ENCODE results near the gene ZBTB43. TPM values are rescaled to one million over a fixed set of nuclear protein-coding genes. Genes with fewer than 3 reads are reported as not detected.

The ZBTB43 gene
- total RNA-seq, 1 donor = 18.1 TPM

GRCh38 chr9:126880947-126881332 is 76.1 kb downstream of the ZBTB43 start:
- no peak overlapping the region for H3K4me3 ChIP-seq (ENCODE audit: insufficient read depth, low read length)
- H3K4me1 ChIP-seq (ENCODE audit: insufficient read depth, low read length) = no peaks in the 10 kb centered on the region
- H3K9me3 ChIP-seq (ENCODE audit: low read depth, low read length) = no peaks in the 10 kb centered on the region
- no peak overlapping the region for H3K4me2 ChIP-seq (ENCODE audit: insufficient read depth, low read length)
- no peak overlapping the region for H2AFZ ChIP-seq (ENCODE audit: low read length)
- DNase-seq (ENCODE audit: insufficient read length, low spot score, missing footprints) = peak; percentile 82
- TF ChIP-seq, protein P1, sequence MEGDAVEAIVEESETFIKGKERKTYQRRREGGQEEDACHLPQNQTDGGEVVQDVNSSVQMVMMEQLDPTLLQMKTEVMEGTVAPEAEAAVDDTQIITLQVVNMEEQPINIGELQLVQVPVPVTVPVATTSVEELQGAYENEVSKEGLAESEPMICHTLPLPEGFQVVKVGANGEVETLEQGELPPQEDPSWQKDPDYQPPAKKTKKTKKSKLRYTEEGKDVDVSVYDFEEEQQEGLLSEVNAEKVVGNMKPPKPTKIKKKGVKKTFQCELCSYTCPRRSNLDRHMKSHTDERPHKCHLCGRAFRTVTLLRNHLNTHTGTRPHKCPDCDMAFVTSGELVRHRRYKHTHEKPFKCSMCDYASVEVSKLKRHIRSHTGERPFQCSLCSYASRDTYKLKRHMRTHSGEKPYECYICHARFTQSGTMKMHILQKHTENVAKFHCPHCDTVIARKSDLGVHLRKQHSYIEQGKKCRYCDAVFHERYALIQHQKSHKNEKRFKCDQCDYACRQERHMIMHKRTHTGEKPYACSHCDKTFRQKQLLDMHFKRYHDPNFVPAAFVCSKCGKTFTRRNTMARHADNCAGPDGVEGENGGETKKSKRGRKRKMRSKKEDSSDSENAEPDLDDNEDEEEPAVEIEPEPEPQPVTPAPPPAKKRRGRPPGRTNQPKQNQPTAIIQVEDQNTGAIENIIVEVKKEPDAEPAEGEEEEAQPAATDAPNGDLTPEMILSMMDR (IDR thresholded peaks at IDR 0.05; ENCODE audit: extremely low read depth, low read depth, low read length) = no peak
- H4K20me1 ChIP-seq (ENCODE audit: insufficient read depth, low read length) = peaks cover 14% of the 10 kb centered on the region
- peaks cover 58% of the 10 kb centered on the region for H3K79me2 ChIP-seq (ENCODE audit: insufficient read depth, low read length)
- no peaks in the 10 kb centered on the region for H3K27me3 ChIP-seq (ENCODE audit: insufficient read depth, low read length)
- H3K27ac ChIP-seq (ENCODE audit: low read depth, low read length) = no peak overlapping the region
- peaks cover 29% of the 10 kb centered on the region for H3K36me3 ChIP-seq (ENCODE audit: insufficient read depth, low read length)

- Histone ChIP-seq H2AFZ (ENCODE audit: low read length) (no peak overlapping the region), H3K4me1 (ENCODE audit: insufficient read depth, low read length) (no peaks in the 10 kb centered on the region), H3K4me3 (ENCODE audit: insufficient read depth, low read length) (no peak overlapping the region), H3K79me2 (ENCODE audit: insufficient read depth, low read length) (peaks cover 44% of the 10 kb centered on the region), H3K9me3 (ENCODE audit: low read depth, low read length) (no peaks in the 10 kb centered on the region), H3K4me2 (ENCODE audit: insufficient read depth, low read length) (no peak overlapping the region), H4K20me1 (ENCODE audit: insufficient read depth, low read length) (peaks cover 14% of the 10 kb centered on the region), H3K27ac (ENCODE audit: low read depth, low read length) (no peak overlapping the region), H3K36me3 (ENCODE audit: insufficient read depth, low read length) (peaks cover 29% of the 10 kb centered on the region), H3K27me3 (ENCODE audit: insufficient read depth, low read length) (no peaks in the 10 kb centered on the region)
- DNase-seq (ENCODE audit: insufficient read length, low spot score, missing footprints) = no peak
- TF ChIP-seq, protein P1 (IDR thresholded peaks at IDR 0.05; ENCODE audit: extremely low read depth, low read depth, low read length) = no peak
Observed at GRCh38 chr9:126882746-126883145, 77.9 kb downstream of the ZBTB43 start.

- no peaks in the 10 kb centered on the region for H3K9me3 ChIP-seq (ENCODE audit: low read depth, low read length)
- peaks cover 41% of the 10 kb centered on the region for H3K79me2 ChIP-seq (ENCODE audit: insufficient read depth, low read length)
- no peaks in the 10 kb centered on the region for H3K4me1 ChIP-seq (ENCODE audit: insufficient read depth, low read length)
- no peak overlapping the region for H3K4me2 ChIP-seq (ENCODE audit: insufficient read depth, low read length)
- no peak overlapping the region for H2AFZ ChIP-seq (ENCODE audit: low read length)
- DNase-seq (ENCODE audit: insufficient read length, low spot score, missing footprints) = no peak
- H3K27me3 ChIP-seq (ENCODE audit: insufficient read depth, low read length) = no peaks in the 10 kb centered on the region
- H3K36me3 ChIP-seq (ENCODE audit: insufficient read depth, low read length) = peaks cover 29% of the 10 kb centered on the region
- TF ChIP-seq, protein P1 (IDR thresholded peaks at IDR 0.05; ENCODE audit: extremely low read depth, low read depth, low read length) = no peak
- H4K20me1 ChIP-seq (ENCODE audit: insufficient read depth, low read length) = peaks cover 14% of the 10 kb centered on the region
- H3K4me3 ChIP-seq (ENCODE audit: insufficient read depth, low read length) = no peak overlapping the region
- no peak overlapping the region for H3K27ac ChIP-seq (ENCODE audit: low read depth, low read length)
Observed at GRCh38 chr9:126883636-126884035, 78.8 kb downstream of the ZBTB43 start.

- TF ChIP-seq, protein P1 (IDR thresholded peaks at IDR 0.05; ENCODE audit: extremely low read depth, low read depth, low read length) = no peak
- DNase-seq (ENCODE audit: insufficient read length, low spot score, missing footprints) = no peak
Observed at GRCh38 chr9:126885131-126885641, 80.3 kb downstream of the ZBTB43 start.

More at GRCh38 chr9:126885131-126885641, 80.3 kb downstream of the ZBTB43 start:
- Histone ChIP-seq H3K27me3 (ENCODE audit: insufficient read depth, low read length) (no peaks in the 10 kb centered on the region), H3K4me1 (ENCODE audit: insufficient read depth, low read length) (no peaks in the 10 kb centered on the region), H3K36me3 (ENCODE audit: insufficient read depth, low read length) (peaks cover 18% of the 10 kb centered on the region), H4K20me1 (ENCODE audit: insufficient read depth, low read length) (peaks cover 9% of the 10 kb centered on the region), H3K9me3 (ENCODE audit: low read depth, low read length) (no peaks in the 10 kb centered on the region), H2AFZ (ENCODE audit: low read length) (no peak overlapping the region), H3K27ac (ENCODE audit: low read depth, low read length) (no peak overlapping the region), H3K4me3 (ENCODE audit: insufficient read depth, low read length) (no peak overlapping the region), H3K79me2 (ENCODE audit: insufficient read depth, low read length) (peaks cover 31% of the 10 kb centered on the region), H3K4me2 (ENCODE audit: insufficient read depth, low read length) (no peak overlapping the region)

Measured in osteoblast (primary cell).